Tibial artery (tissue), 4 donors: ENCODE results near the gene FOXJ3.

Source experiments
- DNase-seq, 2 donors: peaks; one replicate each; pipeline ENCODE4 v3.0.0-alpha.2; 2019
- H3K27ac ChIP-seq, 2 donors: fragments of 200-600 bp; sonication (generic) in 1 of 2; 1 replicate in 1 of 2; 2 replicates in 1 of 2; pipeline ENCODE4 v1.5.1; 2018 to 2019; ENCODE audit warnings: mild to moderate bottlenecking in 1 of 2
- H3K27me3 ChIP-seq, 2 donors: fragments of 200-600 bp; sonication (generic) in 1 of 2; one replicate each; pipeline versions ENCODE4 v1.5.1 to v1.6.0; 2016 to 2019
- H3K36me3 ChIP-seq, 3 donors: fragments of 200-600 bp; sonication (generic) in 2 of 3; one replicate each; pipeline ENCODE4 v1.5.1; 2016 to 2019; ENCODE audit warnings: mild to moderate bottlenecking in 2 of 3
- H3K4me1 ChIP-seq, 4 donors: fragments of 200-600 bp; sonication (generic) in 2 of 4; 1 replicate in 3 of 4; 2 replicates in 1 of 4; pipeline ENCODE4 v1.5.1; 2016 to 2019
- H3K4me3 ChIP-seq, 2 donors: fragments of 200-600 bp; sonication (generic) in 1 of 2; 1 replicate in 1 of 2; 2 replicates in 1 of 2; pipeline ENCODE4 v1.5.1; 2018 to 2019; ENCODE audit warnings: mild to moderate bottlenecking in 2 of 2
- H3K9me3 ChIP-seq, 3 donors: fragments of 200-600 bp; sonication (generic) in 1 of 3; one replicate each; pipeline ENCODE4 v1.5.1; 2016 to 2019
- CTCF ChIP-seq, 2 experiments: fragments of 200-600 bp in 1 of 2; fragments of 450-650 bp in 1 of 2; IDR thresholded peaks; one replicate each; pipeline ENCODE4 v1.5.1; 2017 to 2019; ENCODE audit warnings: antibody characterized with exemption in 2 of 2, mild to moderate bottlenecking in 1 of 2, moderate library complexity in 1 of 2
- intact Hi-C: fragments of 100-400 bp; cut with DNase I; formaldehyde crosslinking; loops from one replicate; pipeline ENCODE4 v1.15.0; 2023; ENCODE audit warnings: low total_unique reads

The FOXJ3 gene

GRCh38 chr1:42317308-42317707 lies 17.7 kb downstream of the FOXJ3 start:
- Histone ChIP-seq H3K4me3 (no peak overlapping the region), H3K27me3 (no peaks in the 10 kb centered on the region), H3K27ac (no peak overlapping the region), H3K9me3 (no peaks in the 10 kb centered on the region), H3K4me1 (peaks cover 0 to 86% (median 42%) of the 10 kb centered on the region in 4 donors), H3K36me3 (no peaks in the 10 kb centered on the region)
- intact Hi-C loops, result no loop called here
- no peak for DNase-seq
- TF ChIP-seq CTCF (IDR thresholded peaks at IDR 0.05), result no peak

GRCh38 chr1:42316292-42316691 lies 18.7 kb downstream of the FOXJ3 start:
- Histone ChIP-seq H3K27me3 (no peaks in the 10 kb centered on the region), H3K4me1 (peaks cover 0 to 84% (median 43%) of the 10 kb centered on the region in 4 donors), H3K4me3 (no peak overlapping the region), H3K27ac (no peak overlapping the region), H3K9me3 (no peaks in the 10 kb centered on the region), H3K36me3 (no peaks in the 10 kb centered on the region)
- intact Hi-C loops, result no loop called here
- no peak for DNase-seq
- no peak for TF ChIP-seq CTCF (IDR thresholded peaks at IDR 0.05)

DNA sequence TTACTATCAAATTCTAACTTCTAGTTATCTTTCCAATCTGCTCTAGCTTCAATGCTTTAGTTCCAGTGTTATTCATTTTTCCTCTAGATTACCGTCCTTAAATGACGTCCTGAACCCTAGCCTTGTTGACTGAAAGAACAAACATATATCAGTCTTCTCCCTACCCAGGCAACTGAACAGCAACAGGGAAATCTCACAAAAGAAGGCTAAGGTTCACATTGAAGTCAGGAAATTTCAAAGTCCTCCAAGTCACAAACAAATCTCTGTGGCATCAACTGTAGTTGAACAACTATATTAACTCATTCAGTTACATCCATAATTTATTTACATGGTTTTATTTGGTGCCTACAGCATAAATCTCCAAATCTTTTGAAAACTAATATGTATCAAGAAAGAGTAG lies 19.5 kb downstream of the FOXJ3 start:
- no peaks in the 10 kb centered on the region for H3K27me3 ChIP-seq
- DNase-seq, result no peak
- H3K9me3 ChIP-seq, result no peaks in the 10 kb centered on the region
- TF ChIP-seq CTCF (IDR thresholded peaks at IDR 0.05), result no peak
- H3K27ac ChIP-seq, result no peak overlapping the region
- no peaks in the 10 kb centered on the region for H3K36me3 ChIP-seq
- H3K4me3 ChIP-seq, result no peak overlapping the region
- H3K4me1 ChIP-seq, result peaks cover 0 to 76% (median 40%) of the 10 kb centered on the region in 4 donors
- intact Hi-C loops, result no loop called here

GRCh38 chr1:42313970-42314369 lies 21.1 kb downstream of the FOXJ3 start:
- H3K27me3 ChIP-seq, result no peaks in the 10 kb centered on the region
- intact Hi-C loops, result no loop called here
- H3K27ac ChIP-seq, result no peak overlapping the region
- no peaks in the 10 kb centered on the region for H3K9me3 ChIP-seq
- no peak for DNase-seq
- H3K4me1 ChIP-seq, result peaks cover 0 to 61% (median 26%) of the 10 kb centered on the region in 4 donors
- TF ChIP-seq CTCF (IDR thresholded peaks at IDR 0.05), result no peak
- no peak overlapping the region for H3K4me3 ChIP-seq
- H3K36me3 ChIP-seq, result no peaks in the 10 kb centered on the region

GRCh38 chr1:42312576-42313212 lies 22.3 kb downstream of the FOXJ3 start:
- H3K27me3 ChIP-seq, result no peaks in the 10 kb centered on the region
- intact Hi-C loops, result no loop called here
- no peaks in the 10 kb centered on the region for H3K36me3 ChIP-seq
- no peaks in the 10 kb centered on the region for H3K9me3 ChIP-seq
- TF ChIP-seq CTCF (IDR thresholded peaks at IDR 0.05), result no peak
- DNase-seq, result no peak
- no peak overlapping the region for H3K4me3 ChIP-seq
- H3K27ac ChIP-seq, result no peak overlapping the region
- H3K4me1 ChIP-seq, result peaks cover 0 to 53% (median 18%) of the 10 kb centered on the region in 4 donors

DNA sequence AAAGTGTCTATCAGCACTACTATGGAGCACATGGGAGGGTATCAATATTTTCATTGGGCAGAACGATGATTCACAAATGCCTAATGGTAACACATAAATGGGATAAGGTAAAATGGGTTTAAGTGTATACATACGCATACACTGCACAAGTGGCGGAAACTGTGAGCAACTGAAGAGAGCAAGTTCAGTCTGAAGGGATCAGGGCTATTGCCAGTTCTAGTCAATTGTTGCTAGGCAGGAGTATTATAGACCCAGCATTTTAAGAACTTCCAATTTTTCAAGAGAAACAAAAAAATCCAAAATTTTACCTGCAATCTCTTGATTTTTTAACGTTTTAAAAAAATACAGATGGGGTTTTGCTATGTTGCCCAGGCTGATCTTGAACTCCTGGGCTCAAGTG lies 23.1 kb downstream of the FOXJ3 start:
- no peak for TF ChIP-seq CTCF (IDR thresholded peaks at IDR 0.05)

More for the DNA sequence above, 23.1 kb downstream of the FOXJ3 start:
- no peaks in the 10 kb centered on the region for H3K9me3 ChIP-seq
- no peak overlapping the region for H3K27ac ChIP-seq
- intact Hi-C loops, result no loop called here
- no peaks in the 10 kb centered on the region for H3K27me3 ChIP-seq
- no peaks in the 10 kb centered on the region for H3K36me3 ChIP-seq
- H3K4me3 ChIP-seq, result no peak overlapping the region
- peaks cover 0 to 48% (median 18%) of the 10 kb centered on the region in 4 donors for H3K4me1 ChIP-seq
- no peak for DNase-seq
